ENCODE measurements around the gene TBX6. TPM values are rescaled to one million over a fixed set of nuclear protein-coding genes. Genes with fewer than 3 reads are reported as not detected.

Gene TBX6
- total RNA-seq, 2 experiments from 2014 or later, result 3.6 to 4.7 TPM

Other genes with a start within 250 kb of the TBX6 start
- gene CDIPT, start 228.7 kb downstream of the TBX6 start, total RNA-seq, result 10 to 100 TPM; 29.0 to 31.0 TPM
- under 1 TPM; 0.30 to 0.31 TPM for gene SEZ6L2, start 192.4 kb downstream of the TBX6 start, total RNA-seq
- gene ASPHD1, start 191.4 kb downstream of the TBX6 start, total RNA-seq, result 1 to 10 TPM; 1.3 to 1.7 TPM
- 10 to 100 TPM; 25.8 to 29.4 TPM for gene KCTD13, start 165.7 kb downstream of the TBX6 start, total RNA-seq
- gene TMEM219, start 129.8 kb downstream of the TBX6 start, total RNA-seq, result 10 to 100 TPM; 31.9 to 35.5 TPM
- gene TAOK2, start 118.1 kb downstream of the TBX6 start, total RNA-seq, result 10 to 100 TPM; 20.9 to 21.6 TPM
- gene HIRIP3, start 96.3 kb downstream of the TBX6 start, total RNA-seq, result 10 to 100 TPM; 40.8 to 43.9 TPM
- 10 to 100 TPM; 62.0 to 65.4 TPM for gene INO80E, start 95.7 kb downstream of the TBX6 start, total RNA-seq
- gene DOC2A, start 80.9 kb downstream of the TBX6 start, total RNA-seq, result under 1 TPM; 0.64 to 0.86 TPM
- gene C16orf92, start 68.7 kb downstream of the TBX6 start, total RNA-seq, result not detected
- gene TLCD3B, start 60.7 kb downstream of the TBX6 start, total RNA-seq, result 1 to 10 TPM; 4.6 to 6.1 TPM
- gene ALDOA, start 26.2 kb downstream of the TBX6 start, total RNA-seq, result 1,000 to 10,000 TPM; 1,750 to 1,795 TPM
- 100 to 1,000 TPM; 104 to 105 TPM for gene PPP4C, start 15.9 kb downstream of the TBX6 start, total RNA-seq
- 10 to 100 TPM; 24.6 to 27.3 TPM for gene YPEL3, start 4.3 kb upstream of the TBX6 start, total RNA-seq
- 10 to 100 TPM in 1 of 2 experiments, 1 to 10 TPM in 1; 9.1 to 10.3 TPM for gene GDPD3, start 21.6 kb upstream of the TBX6 start, total RNA-seq
- gene MAPK3, start 31.3 kb upstream of the TBX6 start, total RNA-seq, result 10 to 100 TPM; 64.3 to 64.5 TPM
- 100 to 1,000 TPM; 855 to 866 TPM for gene CORO1A, start 91.7 kb upstream of the TBX6 start, total RNA-seq
- gene BOLA2B, start 101.7 kb upstream of the TBX6 start, total RNA-seq, result 100 to 1,000 TPM; 160 to 173 TPM
- gene SLX1A, start 102.0 kb upstream of the TBX6 start, total RNA-seq, result 10 to 100 TPM; 35.4 to 42.5 TPM
- 1 to 10 TPM; 8.7 to 9.2 TPM for gene SULT1A3, start 107.3 kb upstream of the TBX6 start, total RNA-seq
- gene NPIPB13, start 156.6 kb upstream of the TBX6 start, total RNA-seq, result 1 to 10 TPM; 5.7 to 6.8 TPM